NB4 (cell line): ENCODE data around the gene DMRTB1.

Experiments
- POLR2A ChIP-seq: IDR thresholded peaks from 2 replicates; pipeline ENCODE4 v1.6.1; 2011; ENCODE audit warnings: mild to moderate bottlenecking; ENCODE audit not compliant: insufficient read length; ENCODE audit errors: extremely low read depth
- TF ChIP-seq, protein P1 (sequence below): IDR thresholded peaks from 2 replicates; pipeline ENCODE4 v1.6.1; 2011; ENCODE audit warnings: low read depth, low read length
- TF ChIP-seq, protein P2 (sequence below): IDR thresholded peaks from one replicate; pipeline ENCODE4 v1.5.1; 2012; ENCODE audit warnings: low read depth, low read length

GRCh38 chr1:53458634-53459033 lies 565 bp upstream of the DMRTB1 start:
- TF ChIP-seq, protein P1, sequence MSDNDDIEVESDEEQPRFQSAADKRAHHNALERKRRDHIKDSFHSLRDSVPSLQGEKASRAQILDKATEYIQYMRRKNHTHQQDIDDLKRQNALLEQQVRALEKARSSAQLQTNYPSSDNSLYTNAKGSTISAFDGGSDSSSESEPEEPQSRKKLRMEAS = no peak
- TF ChIP-seq, protein P2, sequence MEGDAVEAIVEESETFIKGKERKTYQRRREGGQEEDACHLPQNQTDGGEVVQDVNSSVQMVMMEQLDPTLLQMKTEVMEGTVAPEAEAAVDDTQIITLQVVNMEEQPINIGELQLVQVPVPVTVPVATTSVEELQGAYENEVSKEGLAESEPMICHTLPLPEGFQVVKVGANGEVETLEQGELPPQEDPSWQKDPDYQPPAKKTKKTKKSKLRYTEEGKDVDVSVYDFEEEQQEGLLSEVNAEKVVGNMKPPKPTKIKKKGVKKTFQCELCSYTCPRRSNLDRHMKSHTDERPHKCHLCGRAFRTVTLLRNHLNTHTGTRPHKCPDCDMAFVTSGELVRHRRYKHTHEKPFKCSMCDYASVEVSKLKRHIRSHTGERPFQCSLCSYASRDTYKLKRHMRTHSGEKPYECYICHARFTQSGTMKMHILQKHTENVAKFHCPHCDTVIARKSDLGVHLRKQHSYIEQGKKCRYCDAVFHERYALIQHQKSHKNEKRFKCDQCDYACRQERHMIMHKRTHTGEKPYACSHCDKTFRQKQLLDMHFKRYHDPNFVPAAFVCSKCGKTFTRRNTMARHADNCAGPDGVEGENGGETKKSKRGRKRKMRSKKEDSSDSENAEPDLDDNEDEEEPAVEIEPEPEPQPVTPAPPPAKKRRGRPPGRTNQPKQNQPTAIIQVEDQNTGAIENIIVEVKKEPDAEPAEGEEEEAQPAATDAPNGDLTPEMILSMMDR = no peak
- TF ChIP-seq POLR2A = no peak
